GM18861 (cell line): ENCODE results near the gene KAT2A.

Experiments
- ATAC-seq: cut with Tn5 transposase; IDR thresholded peaks from one replicate; pipeline ENCODE4 v1.9.1; 2021; ENCODE audit not compliant: unreplicated experiment

The KAT2A gene

GRCh38 chr17:42135664-42136653, 14.8 kb upstream of the KAT2A start:
- no peak for ATAC-seq

- no peak for ATAC-seq
These were observed 14.0 kb upstream of the KAT2A start for GRCh38 chr17:42135151-42135550.

GRCh38 chr17:42133461-42134041, 12.4 kb upstream of the KAT2A start:
- ATAC-seq = no peak

GRCh38 chr17:42132941-42133340, 11.8 kb upstream of the KAT2A start:
- no peak for ATAC-seq

- ATAC-seq = no peak
These were observed 10.8 kb upstream of the KAT2A start for GRCh38 chr17:42131981-42132432.

- no peak for ATAC-seq
These were observed 10.1 kb upstream of the KAT2A start for GRCh38 chr17:42131232-42131631.

GRCh38 chr17:42130310-42130936, 9.3 kb upstream of the KAT2A start:
- no peak for ATAC-seq

- ATAC-seq = no peak
These were observed 8.1 kb upstream of the KAT2A start for GRCh38 chr17:42129109-42129837.

- ATAC-seq = no peak
These were observed 6.2 kb upstream of the KAT2A start for GRCh38 chr17:42127414-42127813.

GRCh38 chr17:42126836-42127235, 5.7 kb upstream of the KAT2A start:
- no peak for ATAC-seq

- no peak for ATAC-seq
These were observed 4.4 kb upstream of the KAT2A start for GRCh38 chr17:42125565-42125964.

- ATAC-seq = no peak
These were observed 3.1 kb upstream of the KAT2A start for GRCh38 chr17:42124256-42124655.

GRCh38 chr17:42122371-42123303, 1.5 kb upstream of the KAT2A start, which contains the start of gene HSPB9:
Gene HSPB9, plus strand, starts transcription at chr17:42122804. Its CDS starts 47 bp downstream, at chr17:42122851.
- no peak for ATAC-seq

GRCh38 chr17:42120161-42120769, 902 bp downstream of the KAT2A start:
- no peak for ATAC-seq

GRCh38 chr17:42119301-42119700, 1.9 kb downstream of the KAT2A start:
- ATAC-seq = no peak

- ATAC-seq = no peak
These were observed 2.6 kb downstream of the KAT2A start for GRCh38 chr17:42118545-42118944.

GRCh38 chr17:42118126-42118510, 3.0 kb downstream of the KAT2A start:
- no peak for ATAC-seq

GRCh38 chr17:42117397-42118125, 3.6 kb downstream of the KAT2A start:
- ATAC-seq = no peak
